MCF 10A (cell line): ENCODE data around the gene SNHG17. TPM values are rescaled to one million over a fixed set of nuclear protein-coding genes. Genes with fewer than 3 reads are reported as not detected.

ENCODE experiments used
- BruUV-seq: library from RNA; stranded (reverse); fragments of 400-500 nt; replicated peaks from 2 replicates; lab custom pipeline; 2021; lab: Mats Ljungman, UMichigan
- CTCF ChIA-PET: fragments of 300-600 bp; sonication (Branson Sonifier 250); formaldehyde crosslinking; extraction: SDS; loops from one replicate; lab custom pipeline; 2021; ENCODE audit warnings: antibody characterized with exemption, inconsistent platforms; lab: Yijun Ruan, JAX
- POLR2A ChIA-PET: fragments of 300-600, 350-650 bp; sonication (Branson Sonifier 250); formaldehyde crosslinking; extraction: SDS; loops from one replicate; lab custom pipeline; 2020; ENCODE audit warnings: antibody characterized with exemption, inconsistent platforms; lab: Yijun Ruan, JAX
- DNase-seq: peaks from one replicate; pipeline ENCODE4 v3.0.0-alpha.2; 2018; ENCODE audit not compliant: unreplicated experiment
- H3K27ac Mint-ChIP-seq: one replicate; pipeline ENCODE4 v1.8.0; 2022; ENCODE audit warnings: mild to moderate bottlenecking, low read depth, mixed read lengths; ENCODE audit not compliant: unreplicated experiment
- H3K27me3 Mint-ChIP-seq: one replicate; pipeline ENCODE4 v1.8.0; 2022; ENCODE audit warnings: mixed read lengths; ENCODE audit not compliant: insufficient read depth, unreplicated experiment
- H3K36me3 Mint-ChIP-seq: one replicate; pipeline ENCODE4 v1.8.0; 2022; ENCODE audit warnings: mild to moderate bottlenecking, moderate library complexity, mixed read lengths; ENCODE audit not compliant: insufficient read depth, unreplicated experiment
- H3K4me1 Mint-ChIP-seq: one replicate; pipeline ENCODE4 v1.8.0; 2022; ENCODE audit warnings: mixed read lengths; ENCODE audit not compliant: insufficient read depth, unreplicated experiment
- H3K4me3 Mint-ChIP-seq: one replicate; pipeline ENCODE4 v1.8.0; 2022; ENCODE audit warnings: mild to moderate bottlenecking, moderate library complexity, mixed read lengths; ENCODE audit not compliant: unreplicated experiment
- H3K9me3 Mint-ChIP-seq: one replicate; pipeline ENCODE4 v1.8.0; 2022; ENCODE audit warnings: mixed read lengths; ENCODE audit not compliant: unreplicated experiment
- CTCF ChIP-seq: fragments of 200-600 bp; IDR thresholded peaks from one replicate; pipeline ENCODE4 v1.8.0; 2022; ENCODE audit warnings: antibody characterized with exemption, mild to moderate bottlenecking; ENCODE audit not compliant: unreplicated experiment
- intact Hi-C: fragments of 100-400 bp; cut with micrococcal nuclease; formaldehyde crosslinking; loops from 2 replicates; pipeline ENCODE4 v1.14.1; 2022
- total RNA-seq: library from RNA; stranded (reverse); gene quantifications from 2 replicates; pipeline ENCODE4 v1.2.3, GENCODE V29; 2022

SNHG17 gene
- total RNA-seq, 1 experiment from 2014 or later = 133 TPM

- TF ChIP-seq CTCF = no peak
- no TSS peak for BruUV-seq
- Mint-ChIP-seq H3K36me3 (peaks cover 32% of the 10 kb centered on the region), H3K27me3 (no peaks in the 10 kb centered on the region), H3K9me3 (no peaks in the 10 kb centered on the region), H3K27ac (no peak overlapping the region), H3K4me1 (peaks cover 13% of the 10 kb centered on the region), H3K4me3 (peak overlapping the region; percentile 77)
- CTCF ChIA-PET = interaction anchor here (0.6 to 8.2 kb wide), 11 partner anchors 10 to 1235 kb away, joined by 3 to 152 read pairs (median 4); partner anchors contain the start of genes RALGAPB and SNHG17
- intact Hi-C loops = loop anchor here (2.0 kb wide), 1 partner anchor 25 kb away; the partner anchor contains the start of gene RALGAPB
- POLR2A ChIA-PET = interaction anchor here (1.0 to 8.2 kb wide), 7 partner anchors 10 to 24 kb away, joined by 3 to 271 read pairs (median 18); partner anchors contain the start of genes RALGAPB and SNHG17
- no peak for DNase-seq
These were observed 13.0 kb upstream of the SNHG17 start for GRCh38 chr20:38447931-38448675.

GRCh38 chr20:38447251-38447661 lies 12.1 kb upstream of the SNHG17 start:
- BruUV-seq = no TSS peak
- CTCF ChIA-PET = interaction anchor here (0.6 to 8.2 kb wide), 15 partner anchors 9 to 1323 kb away, joined by 3 to 152 read pairs (median 3); partner anchors contain the start of genes RALGAPB and SNHG17
- peaks cover 6% of the 10 kb centered on the region for H3K27me3 Mint-ChIP-seq

GRCh38 chr20:38446441-38447209 lies 11.5 kb upstream of the SNHG17 start:
- Mint-ChIP-seq H3K27me3 (peaks cover 12% of the 10 kb centered on the region), H3K4me3 (peak overlapping the region; percentile 77), H3K27ac (peak overlapping the region; percentile 87), H3K4me1 (peaks cover 7% of the 10 kb centered on the region), H3K9me3 (no peaks in the 10 kb centered on the region), H3K36me3 (peaks cover 32% of the 10 kb centered on the region)
- intact Hi-C loops = loop anchor here (1.0 to 2.0 kb wide), 2 partner anchors 11 to 26 kb away; partner anchors contain the start of genes RALGAPB and SNHG17
- TF ChIP-seq CTCF = peak; percentile 95
- peak; percentile 85 for DNase-seq
- BruUV-seq = TSS peak; percentile 51
- ChIA-PET POLR2A (interaction anchor here (0.6 to 8.2 kb wide), 27 partner anchors 9 to 1290 kb away, joined by 3 to 271 read pairs (median 4); partner anchors contain the start of genes RALGAPB and SNHG17), CTCF (interaction anchor here (0.5 to 8.2 kb wide), 29 partner anchors 9 to 1233 kb away, joined by 3 to 152 read pairs (median 4); partner anchors contain the start of genes RALGAPB and SNHG17)

More at GRCh38 chr20:38447251-38447661, 12.1 kb upstream of the SNHG17 start:
- intact Hi-C loops = loop anchor here (2.0 kb wide), 1 partner anchor 26 kb away; the partner anchor contains the start of gene RALGAPB
- peak overlapping the region; percentile 87 for H3K27ac Mint-ChIP-seq
- H3K36me3 Mint-ChIP-seq = peaks cover 32% of the 10 kb centered on the region
- DNase-seq = no peak
- H3K9me3 Mint-ChIP-seq = no peaks in the 10 kb centered on the region
- POLR2A ChIA-PET = interaction anchor here (0.6 to 8.2 kb wide), 16 partner anchors 8 to 1289 kb away, joined by 3 to 271 read pairs (median 6); partner anchors contain the start of genes RALGAPB and SNHG17
- H3K4me1 Mint-ChIP-seq = peaks cover 7% of the 10 kb centered on the region
- H3K4me3 Mint-ChIP-seq = peak overlapping the region; percentile 77
- no peak for TF ChIP-seq CTCF
